Urinary bladder (tissue), 4 donors: ENCODE results near the gene CALML6. TPM values are rescaled to one million over a fixed set of nuclear protein-coding genes. Genes with fewer than 3 reads are reported as not detected.

Experiments used
- DNase-seq: peaks from one replicate; pipeline ENCODE4 v3.0.0-alpha.2; 2015; ENCODE audit errors: extremely low spot score
- H3K27ac ChIP-seq: one replicate; pipeline ENCODE4 v1.5.1; 2013; ENCODE audit warnings: low read depth, mild to moderate bottlenecking, moderate library complexity
- H3K36me3 ChIP-seq: one replicate; pipeline ENCODE4 v1.6.1; 2013; ENCODE audit warnings: mild to moderate bottlenecking, moderate library complexity; ENCODE audit not compliant: insufficient read depth
- H3K4me1 ChIP-seq: one replicate; pipeline ENCODE4 v1.6.1; 2013; ENCODE audit warnings: mild to moderate bottlenecking, moderate library complexity; ENCODE audit not compliant: insufficient read depth
- H3K4me3 ChIP-seq: one replicate; pipeline ENCODE4 v1.5.1; 2013; ENCODE audit warnings: low read depth, low read length
- WGBS: extraction: QIAGEN DNeasy Blood & Tissue Kit; methylation state at CpG from one replicate; pipeline ENCODE4 v1.1.7; 2013; 5-methylcytosine and 5-hydroxymethylcytosine counted together
- polyA plus RNA-seq: library from polyadenylated mRNA; stranded (reverse); fragments of 200-250 nt; gene quantifications from one replicate; pipeline ENCODE4 v1.2.3, GENCODE V29; 2013
- total RNA-seq: library from RNA; depleted of rRNA; stranded (reverse); fragments of >200 nt; gene quantifications from one replicate; pipeline ENCODE4 v1.2.3, GENCODE V29; 2014
- donor health status: healthy with polysubstance abuse.
- donor health status: healthy.

The CALML6 gene
- total and polyA plus RNA-seq, 2 donors: 0.22 to 0.37 TPM

DNA sequence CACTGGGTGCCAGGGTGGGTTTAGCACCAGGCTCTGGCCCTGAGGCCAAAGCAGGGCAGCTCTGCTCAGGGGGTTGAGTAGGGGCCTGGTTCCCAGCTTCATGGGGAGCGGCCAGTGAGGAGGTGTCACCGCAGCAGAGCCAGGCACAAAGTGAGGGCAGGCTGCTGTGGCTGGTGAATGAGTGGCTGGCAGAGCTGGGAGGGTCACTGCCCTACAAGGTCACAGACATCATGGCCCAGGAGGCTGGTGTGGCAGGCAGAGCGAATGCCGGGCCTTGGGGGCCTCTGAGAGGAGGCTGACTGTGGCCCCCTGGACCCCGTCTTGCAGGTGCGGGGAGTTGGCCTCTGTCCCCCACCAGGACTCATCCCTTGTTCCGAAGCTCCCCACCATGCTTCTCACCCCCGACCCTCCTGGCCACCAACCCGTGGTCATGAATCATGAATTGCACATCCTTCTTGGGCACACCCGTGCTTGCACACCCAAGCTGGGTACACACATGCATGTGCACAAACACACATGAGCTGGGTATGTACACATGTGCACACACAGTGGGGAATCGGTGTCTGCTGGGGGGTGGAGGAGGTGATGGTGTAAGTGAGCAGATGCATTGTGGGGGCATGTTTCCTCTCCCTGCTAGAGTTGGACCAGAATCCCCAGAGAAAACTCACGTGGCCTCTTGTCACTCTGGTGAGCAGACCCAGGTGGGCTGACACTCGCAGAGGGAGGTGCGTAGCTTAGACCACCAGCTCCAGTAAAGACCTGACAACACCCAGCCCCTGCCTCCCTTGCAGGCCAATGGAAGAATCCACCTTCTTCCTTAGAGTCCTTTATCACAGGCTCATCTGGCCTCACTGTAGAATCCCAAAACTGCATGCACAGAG is 19.4 kb upstream of the CALML6 start:
- WGBS: 73% methylated on average over 14 of the region's 14 CpGs
- Histone ChIP-seq H3K4me1 (peaks cover 2% of the 10 kb centered on the region), H3K36me3 (no peaks in the 10 kb centered on the region), H3K27ac (no peak overlapping the region), H3K4me3 (no peak overlapping the region)
- DNase-seq: no peak

DNA sequence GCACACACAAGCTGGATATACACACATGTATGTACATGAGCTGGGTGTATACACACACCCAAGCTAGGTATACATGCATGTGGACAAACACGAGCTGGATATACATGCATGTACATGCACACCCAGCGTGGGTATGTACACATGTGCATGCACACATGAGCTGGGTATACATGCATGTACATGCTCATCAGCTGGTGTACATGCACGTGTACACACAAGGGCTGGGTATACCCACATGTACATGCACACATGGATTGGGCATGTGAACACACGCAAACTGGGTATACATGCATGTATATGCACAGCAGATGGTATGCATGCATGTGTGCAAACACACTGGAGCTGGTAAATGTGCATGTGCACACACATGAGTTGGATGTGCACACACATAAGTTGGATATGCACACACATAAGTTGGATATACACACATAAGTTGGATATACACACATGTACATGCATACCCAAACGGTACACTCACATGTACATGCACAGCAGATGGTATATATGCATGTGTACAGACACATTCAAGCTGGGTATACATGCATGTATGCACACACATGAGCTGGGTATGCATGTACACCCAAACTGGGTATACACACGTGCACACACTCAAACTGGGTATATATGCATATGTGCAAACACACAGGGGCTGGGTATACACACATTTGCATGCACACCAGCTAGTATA is 16.7 kb upstream of the CALML6 start:
- H3K36me3 ChIP-seq: no peaks in the 10 kb centered on the region
- 92% methylated on average over 6 of the region's 6 CpGs for WGBS
- no peak for DNase-seq
- H3K27ac ChIP-seq: no peak overlapping the region
- H3K4me1 ChIP-seq: peaks cover 2% of the 10 kb centered on the region
- H3K4me3 ChIP-seq: no peak overlapping the region

DNA sequence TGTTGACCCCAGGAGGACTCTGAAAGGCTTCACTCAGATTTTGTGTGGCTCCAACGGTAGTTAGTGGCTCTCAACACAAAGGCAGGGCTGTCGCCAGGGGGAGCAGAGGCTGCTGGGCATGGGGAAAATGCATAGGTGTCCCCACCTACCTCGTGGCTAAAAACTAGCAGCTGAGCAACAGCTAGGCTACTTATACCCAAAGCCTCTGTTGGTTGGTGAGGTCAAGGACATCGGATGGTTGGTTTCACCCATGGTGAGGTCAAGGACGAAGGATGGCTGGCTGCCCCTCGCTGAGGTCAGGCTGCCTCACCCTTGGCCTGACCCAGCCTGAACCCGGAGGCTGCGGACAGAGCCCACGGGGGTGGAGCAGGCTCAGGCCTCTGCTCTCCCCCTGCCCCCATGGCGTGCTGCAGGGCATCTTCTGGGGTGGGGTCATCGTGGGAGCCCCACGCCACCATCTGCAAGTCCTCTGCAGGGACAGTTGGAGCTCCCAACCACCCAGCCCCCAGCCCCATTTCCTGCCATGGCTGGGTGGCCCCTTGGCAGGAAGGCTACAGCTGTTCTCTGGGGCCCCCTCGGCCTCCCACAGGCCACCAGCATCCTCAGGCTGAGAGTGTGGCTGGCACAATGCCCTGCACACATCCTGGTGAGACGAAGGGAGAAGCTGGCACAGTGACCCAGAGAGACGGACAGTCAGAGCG is 15.6 kb upstream of the CALML6 start:
- H3K4me3 ChIP-seq: no peak overlapping the region
- WGBS: 53% methylated on average over 16 of the region's 16 CpGs

DNA sequence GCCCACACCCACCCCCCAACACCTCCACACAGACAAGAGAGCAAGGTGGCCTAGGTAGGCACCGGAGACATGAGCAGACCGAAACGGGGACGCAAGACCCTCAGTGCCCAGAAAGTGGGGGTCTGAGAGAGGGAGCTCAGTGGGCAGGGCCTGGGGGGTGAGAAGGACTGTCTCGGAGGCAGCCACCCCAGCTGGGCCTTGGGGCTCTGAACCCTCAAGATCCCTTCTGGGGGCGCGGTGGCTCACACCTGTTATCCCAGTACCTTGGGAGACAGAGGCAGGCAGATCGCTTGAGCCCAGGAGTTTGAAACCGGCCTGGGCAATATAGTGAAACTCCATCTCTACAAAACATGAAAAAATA is 15.1 kb upstream of the CALML6 start:
- 88% methylated on average over 9 of the region's 9 CpGs for WGBS
- DNase-seq: no peak
- H3K27ac ChIP-seq: no peak overlapping the region
- H3K4me1 ChIP-seq: no peaks in the 10 kb centered on the region
- H3K4me3 ChIP-seq: no peak overlapping the region
- H3K36me3 ChIP-seq: no peaks in the 10 kb centered on the region

More for the DNA sequence above, 15.6 kb upstream of the CALML6 start:
- Histone ChIP-seq H3K36me3 (no peaks in the 10 kb centered on the region), H3K4me1 (peaks cover 2% of the 10 kb centered on the region), H3K27ac (no peak overlapping the region)
- DNase-seq: no peak

DNA sequence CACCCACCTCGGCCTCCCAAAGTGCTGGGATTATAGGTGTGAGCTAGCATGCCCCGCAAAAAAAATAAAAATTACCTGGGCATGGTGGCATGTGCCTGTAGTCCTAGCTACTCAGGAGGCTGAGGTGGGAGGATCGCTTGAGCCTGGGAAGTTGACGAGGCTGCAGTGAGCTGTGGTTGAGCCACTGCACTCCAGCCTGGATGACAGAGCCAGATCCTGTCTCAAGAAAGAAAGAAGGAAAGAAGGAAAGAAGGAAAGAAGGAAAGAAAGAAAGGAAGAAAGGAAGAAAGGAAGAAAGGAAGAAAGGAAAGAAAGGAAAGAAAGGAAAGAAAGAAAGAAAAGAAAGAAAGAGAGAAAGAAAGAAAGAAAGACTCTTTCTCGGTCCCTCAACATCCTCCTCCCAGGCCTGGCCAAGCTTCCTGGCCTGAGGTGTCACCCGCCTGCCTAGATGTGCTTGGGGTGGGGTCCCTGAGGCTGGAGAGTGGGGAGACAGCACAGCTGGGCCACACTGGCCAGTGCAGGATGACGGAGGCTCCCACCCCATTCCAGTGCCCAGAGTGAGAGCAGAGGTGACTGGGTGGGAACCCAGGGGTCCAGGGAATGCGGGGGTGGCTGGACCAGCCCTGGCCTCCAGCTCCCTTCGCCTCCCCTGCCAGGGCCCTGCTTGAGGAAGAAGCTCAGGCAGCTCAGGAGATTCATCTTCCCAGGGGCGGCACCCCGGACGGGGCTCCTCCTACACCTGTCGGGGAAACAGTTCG is 14.0 kb upstream of the CALML6 start:
- no peaks in the 10 kb centered on the region for H3K4me1 ChIP-seq
- no peak overlapping the region for H3K27ac ChIP-seq
- no peak overlapping the region for H3K4me3 ChIP-seq
- no peaks in the 10 kb centered on the region for H3K36me3 ChIP-seq
- no peak for DNase-seq
- WGBS: 79% methylated on average over 14 of the region's 14 CpGs

DNA sequence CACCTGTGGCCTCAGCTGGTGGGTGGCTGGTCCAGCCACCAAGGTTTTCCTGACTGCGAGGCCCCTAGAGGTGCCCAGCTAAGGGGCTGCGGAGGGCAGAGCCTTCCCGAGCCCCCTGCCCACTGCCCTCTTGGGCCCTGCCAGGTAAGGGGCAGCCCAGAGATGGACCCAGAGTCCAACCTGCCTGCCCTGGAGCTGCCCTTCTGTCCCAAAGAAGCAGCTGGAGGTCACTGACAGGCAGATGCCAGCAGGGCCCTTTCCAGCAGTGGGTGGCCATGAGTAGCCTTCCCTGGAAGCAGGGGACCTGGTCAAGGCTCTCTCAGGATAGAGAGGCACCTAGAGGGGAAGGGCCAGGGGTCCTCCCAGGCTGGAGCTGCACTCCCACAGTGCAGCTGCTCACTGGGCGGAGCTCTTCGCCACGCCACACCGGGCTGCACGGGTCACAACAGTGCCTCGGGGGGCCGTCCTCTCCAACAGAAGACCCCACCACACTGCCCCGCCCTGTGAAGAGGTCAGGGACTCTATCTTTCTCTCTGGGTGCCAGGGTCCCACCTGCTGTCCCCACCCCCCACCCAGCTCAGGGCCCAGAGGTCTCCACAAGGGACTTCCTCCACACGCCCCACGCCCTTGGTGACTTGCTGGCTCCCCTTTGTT is 13.3 kb upstream of the CALML6 start:
- Histone ChIP-seq H3K27ac (no peak overlapping the region), H3K36me3 (no peaks in the 10 kb centered on the region), H3K4me3 (no peak overlapping the region), H3K4me1 (no peaks in the 10 kb centered on the region)
- 73% methylated on average over 13 of the region's 13 CpGs for WGBS
- no peak for DNase-seq

DNA sequence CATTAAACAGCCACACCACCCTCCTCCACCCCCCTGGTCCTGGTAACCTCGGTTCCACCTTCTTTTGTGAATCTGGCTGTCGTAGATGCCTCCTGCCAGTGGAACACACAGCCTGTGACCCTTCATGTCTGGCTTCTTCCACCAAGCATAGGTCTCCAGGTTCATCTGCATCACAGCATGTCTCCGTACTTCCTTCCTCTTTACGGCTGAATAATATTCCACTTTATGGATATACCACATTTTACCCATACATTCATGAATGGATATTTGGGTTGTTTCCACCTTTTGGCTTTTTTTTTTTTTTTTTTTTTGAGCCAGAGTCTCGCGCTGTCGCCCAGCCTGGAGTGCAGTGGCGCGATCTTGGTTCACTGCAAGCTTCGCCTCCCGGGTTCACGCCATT is 11.8 kb upstream of the CALML6 start:
- WGBS: 88% methylated on average over 12 of the region's 12 CpGs
- DNase-seq: no peak
- no peak overlapping the region for H3K4me3 ChIP-seq
- H3K27ac ChIP-seq: no peak overlapping the region
- peaks cover under 1% of the 10 kb centered on the region for H3K4me1 ChIP-seq
- H3K36me3 ChIP-seq: no peaks in the 10 kb centered on the region

DNA sequence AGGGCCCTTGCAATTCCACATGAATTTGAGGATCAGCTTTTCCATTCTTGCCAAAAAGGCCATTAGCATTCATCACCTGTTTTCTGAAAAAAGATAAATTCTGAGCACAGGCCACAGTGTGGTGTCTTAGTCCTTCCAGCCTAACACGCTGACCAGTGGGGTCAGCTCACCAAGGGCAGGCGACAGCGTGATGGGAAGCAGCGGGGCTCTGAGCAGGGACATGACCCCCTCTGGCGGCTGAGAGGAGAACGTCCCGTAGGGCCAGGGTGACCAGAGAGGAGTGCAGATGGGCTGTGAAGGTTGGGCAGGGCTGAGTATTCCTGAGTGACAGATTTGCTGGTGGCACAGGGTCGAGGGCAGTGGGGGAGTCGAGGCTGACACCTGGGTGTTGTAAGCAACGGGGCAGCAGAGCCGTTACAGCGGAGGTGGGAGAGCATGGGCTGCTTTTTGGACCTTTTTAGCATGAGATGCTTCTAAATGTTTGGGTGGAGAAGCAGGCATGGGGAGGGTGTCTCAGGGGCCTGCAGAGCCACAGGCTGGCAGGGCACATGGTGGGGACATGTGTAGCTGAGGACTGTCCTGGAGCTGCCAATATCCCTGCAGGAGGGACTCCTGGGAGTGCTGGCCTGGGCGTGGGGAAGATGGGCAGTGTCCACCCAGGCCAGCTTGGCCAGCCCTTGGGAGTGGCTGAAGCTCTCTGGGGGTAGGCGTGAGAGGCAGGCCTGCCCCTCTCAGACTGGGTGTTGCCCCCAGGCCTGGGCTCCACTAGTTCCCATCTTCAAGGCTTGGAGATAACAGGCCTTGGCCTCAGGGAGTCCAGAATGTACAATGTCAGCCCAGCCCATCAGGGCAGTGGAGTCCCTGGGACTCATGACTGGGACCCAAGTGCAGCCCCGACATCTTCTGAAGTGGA is 8.6 kb upstream of the CALML6 start:
- DNase-seq: peak; percentile 49
- H3K4me1 ChIP-seq: peaks cover 3% of the 10 kb centered on the region
- H3K36me3 ChIP-seq: no peaks in the 10 kb centered on the region
- 23% methylated on average over 15 of the region's 15 CpGs for WGBS
- no peak overlapping the region for H3K27ac ChIP-seq
- H3K4me3 ChIP-seq: no peak overlapping the region

DNA sequence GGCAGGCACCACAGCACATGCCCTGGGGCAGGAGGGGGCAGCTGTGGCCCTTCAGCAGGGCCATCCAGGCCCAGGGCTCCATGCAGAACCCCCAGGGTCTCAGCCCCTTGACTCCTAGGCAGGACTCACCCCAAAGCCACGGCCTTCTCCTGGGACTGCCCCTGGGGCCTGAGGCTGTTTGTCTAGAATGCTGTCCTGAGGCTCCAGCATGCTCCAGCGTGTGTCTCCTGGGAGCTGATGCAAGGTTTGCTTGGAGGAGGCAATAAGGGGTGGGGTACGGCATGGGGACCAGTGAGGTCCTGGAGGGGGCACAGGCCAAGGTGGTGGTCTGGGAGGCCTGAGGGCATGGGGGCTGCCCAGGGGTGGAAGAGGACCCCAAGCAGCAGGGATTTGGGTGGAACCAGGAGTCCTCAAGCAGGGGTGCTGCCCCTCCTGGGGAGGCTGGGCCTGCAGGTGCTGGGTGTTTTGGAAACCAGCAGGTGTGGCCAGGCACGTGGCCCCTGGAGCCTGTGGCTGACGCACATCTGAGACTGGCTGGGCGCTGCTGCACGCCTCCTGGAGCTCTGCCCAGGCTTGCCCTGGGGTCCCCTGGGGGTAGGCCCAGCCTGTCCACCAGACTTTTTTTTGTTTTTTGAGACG is 7.8 kb upstream of the CALML6 start:
- no peak overlapping the region for H3K27ac ChIP-seq
- no peak for DNase-seq
- no peak overlapping the region for H3K4me3 ChIP-seq
- 69% methylated on average over 8 of the region's 8 CpGs for WGBS
- peaks cover 3% of the 10 kb centered on the region for H3K4me1 ChIP-seq
- H3K36me3 ChIP-seq: no peaks in the 10 kb centered on the region

DNA sequence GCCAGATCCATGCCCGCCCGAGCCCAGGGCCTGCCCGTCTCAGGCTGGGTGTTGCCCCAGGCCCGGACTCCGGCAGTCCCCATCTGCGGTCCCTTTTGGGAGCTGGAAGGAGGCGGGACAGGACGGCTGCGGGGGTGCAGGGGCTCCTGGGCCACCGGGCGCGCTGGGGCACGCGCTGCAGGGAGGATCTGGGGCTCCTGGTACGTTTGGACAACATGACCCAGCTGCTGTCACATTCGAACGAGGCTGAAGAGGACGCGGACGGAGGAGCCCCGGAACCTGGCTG is 6.6 kb upstream of the CALML6 start:
- Histone ChIP-seq H3K4me3 (peak overlapping the region; percentile 63), H3K4me1 (peaks cover 3% of the 10 kb centered on the region), H3K27ac (peak overlapping the region; percentile 91), H3K36me3 (no peaks in the 10 kb centered on the region)
- 6% methylated on average over 21 of the region's 21 CpGs for WGBS
- DNase-seq: no peak

DNA sequence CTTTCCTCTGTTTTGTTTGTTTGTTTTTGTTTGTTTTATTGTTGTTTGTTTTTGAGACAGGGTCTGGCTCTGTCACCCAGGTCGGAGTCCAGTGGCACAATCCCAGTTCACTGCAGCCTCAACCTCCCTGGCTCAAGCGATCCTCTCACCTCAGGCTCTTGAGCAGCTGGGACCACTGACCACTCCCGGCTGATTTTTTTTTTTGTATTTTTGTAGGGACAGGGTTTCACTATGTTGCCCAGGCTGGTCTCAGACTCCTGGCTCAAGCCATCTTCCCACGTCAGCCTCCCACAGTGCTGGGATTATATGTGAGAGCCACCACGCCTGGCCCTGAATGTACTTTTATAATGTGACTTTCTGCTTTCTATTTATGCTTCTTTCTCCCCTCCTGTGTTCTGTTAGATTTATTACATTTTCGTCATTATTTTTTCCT is 5.0 kb upstream of the CALML6 start:
- no peak for DNase-seq
- no peak overlapping the region for H3K27ac ChIP-seq
- no peak overlapping the region for H3K4me3 ChIP-seq
- peaks cover 3% of the 10 kb centered on the region for H3K4me1 ChIP-seq
- H3K36me3 ChIP-seq: no peaks in the 10 kb centered on the region
- WGBS: 81% methylated on average over 6 of the region's 6 CpGs
